Mammary epithelial cell (primary cell): ENCODE results near the gene OR4B1.

Experiments
- EZH2 ChIP-seq: IDR thresholded peaks from 2 replicates; pipeline ENCODE4 v1.6.1; 2012; ENCODE audit warnings: low read length, inconsistent platforms, borderline replicate concordance
- TF ChIP-seq, protein P1 (sequence below), 2 donors: IDR thresholded peaks in 1 of 2; conservative IDR thresholded peaks in 1 of 2; 2 replicates each; pipeline ENCODE4 v1.5.1; 2011 to 2012; ENCODE audit warnings: inconsistent platforms in 2 of 2, low read length in 2 of 2, mild to moderate bottlenecking in 2 of 2, control low read depth in 1 of 2, low read depth in 1 of 2; ENCODE audit not compliant: insufficient read depth in 1 of 2; ENCODE audit errors: extremely low read depth in 1 of 2

DNA sequence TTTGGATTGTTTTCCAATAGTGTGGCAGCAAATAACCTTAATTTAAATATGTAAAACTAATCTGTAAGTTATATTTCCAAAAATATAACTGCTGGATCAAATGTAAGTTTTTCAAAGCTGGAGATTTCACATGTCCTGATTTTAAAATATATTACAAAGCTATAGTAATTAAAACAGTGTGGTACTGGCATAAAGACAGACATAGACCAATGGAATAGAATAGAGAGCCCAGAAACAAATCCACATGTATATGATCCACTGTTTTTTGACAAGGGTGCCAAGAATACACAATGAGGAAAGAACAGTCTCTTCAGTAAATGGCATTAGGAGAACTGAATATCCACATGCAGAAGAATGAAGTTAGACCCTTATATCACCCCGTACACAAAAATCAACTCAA lies 32.3 kb downstream of the OR4B1 start:
- TF ChIP-seq, protein P1, sequence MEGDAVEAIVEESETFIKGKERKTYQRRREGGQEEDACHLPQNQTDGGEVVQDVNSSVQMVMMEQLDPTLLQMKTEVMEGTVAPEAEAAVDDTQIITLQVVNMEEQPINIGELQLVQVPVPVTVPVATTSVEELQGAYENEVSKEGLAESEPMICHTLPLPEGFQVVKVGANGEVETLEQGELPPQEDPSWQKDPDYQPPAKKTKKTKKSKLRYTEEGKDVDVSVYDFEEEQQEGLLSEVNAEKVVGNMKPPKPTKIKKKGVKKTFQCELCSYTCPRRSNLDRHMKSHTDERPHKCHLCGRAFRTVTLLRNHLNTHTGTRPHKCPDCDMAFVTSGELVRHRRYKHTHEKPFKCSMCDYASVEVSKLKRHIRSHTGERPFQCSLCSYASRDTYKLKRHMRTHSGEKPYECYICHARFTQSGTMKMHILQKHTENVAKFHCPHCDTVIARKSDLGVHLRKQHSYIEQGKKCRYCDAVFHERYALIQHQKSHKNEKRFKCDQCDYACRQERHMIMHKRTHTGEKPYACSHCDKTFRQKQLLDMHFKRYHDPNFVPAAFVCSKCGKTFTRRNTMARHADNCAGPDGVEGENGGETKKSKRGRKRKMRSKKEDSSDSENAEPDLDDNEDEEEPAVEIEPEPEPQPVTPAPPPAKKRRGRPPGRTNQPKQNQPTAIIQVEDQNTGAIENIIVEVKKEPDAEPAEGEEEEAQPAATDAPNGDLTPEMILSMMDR (conservative IDR thresholded peaks at IDR 0.05 in 1 of 2, IDR thresholded peaks at IDR 0.05 in 1 of 2; ENCODE audit: extremely low read depth in 1 of 2, insufficient read depth in 1 of 2, low read depth in 1 of 2, low read length in 2 of 2) = no peak
- no peak for TF ChIP-seq EZH2
